NCI-H460 (cell line): ENCODE measurements around the gene EDEM2. TPM values are rescaled to one million over a fixed set of nuclear protein-coding genes. Genes with fewer than 3 reads are reported as not detected.
"Not testable (repeated sequence)": the region's sequence is repeated elsewhere in the genome, so short reads cannot be mapped to it uniquely, and the experiment has no call there.

Source experiments
- DNase-seq: peaks from one replicate; pipeline ENCODE4 v3.0.0-alpha.2; 2016; ENCODE audit warnings: low read depth; ENCODE audit errors: extremely low read depth
- polyA plus RNA-seq: library from polyadenylated mRNA; depleted of rRNA; stranded (reverse); fragments of >200 nt; gene quantifications from 2 replicates; pipeline ENCODE4 v1.2.3, GENCODE V29; 2014; cell fraction: nucleus; rRNA removed
- total RNA-seq: library from RNA; depleted of rRNA; stranded (reverse); fragments of >200 nt; shearing (Covaris generic); gene quantifications from 2 replicates; pipeline ENCODE4 v1.2.3, GENCODE V29; 2014; rRNA removed

EDEM2 gene, protein sequence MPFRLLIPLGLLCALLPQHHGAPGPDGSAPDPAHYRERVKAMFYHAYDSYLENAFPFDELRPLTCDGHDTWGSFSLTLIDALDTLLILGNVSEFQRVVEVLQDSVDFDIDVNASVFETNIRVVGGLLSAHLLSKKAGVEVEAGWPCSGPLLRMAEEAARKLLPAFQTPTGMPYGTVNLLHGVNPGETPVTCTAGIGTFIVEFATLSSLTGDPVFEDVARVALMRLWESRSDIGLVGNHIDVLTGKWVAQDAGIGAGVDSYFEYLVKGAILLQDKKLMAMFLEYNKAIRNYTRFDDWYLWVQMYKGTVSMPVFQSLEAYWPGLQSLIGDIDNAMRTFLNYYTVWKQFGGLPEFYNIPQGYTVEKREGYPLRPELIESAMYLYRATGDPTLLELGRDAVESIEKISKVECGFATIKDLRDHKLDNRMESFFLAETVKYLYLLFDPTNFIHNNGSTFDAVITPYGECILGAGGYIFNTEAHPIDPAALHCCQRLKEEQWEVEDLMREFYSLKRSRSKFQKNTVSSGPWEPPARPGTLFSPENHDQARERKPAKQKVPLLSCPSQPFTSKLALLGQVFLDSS
- 73.5 and 75.4 TPM in 2 replicates for total RNA-seq
- polyA plus RNA-seq = 74.3 and 81.9 TPM in 2 replicates

DNA sequence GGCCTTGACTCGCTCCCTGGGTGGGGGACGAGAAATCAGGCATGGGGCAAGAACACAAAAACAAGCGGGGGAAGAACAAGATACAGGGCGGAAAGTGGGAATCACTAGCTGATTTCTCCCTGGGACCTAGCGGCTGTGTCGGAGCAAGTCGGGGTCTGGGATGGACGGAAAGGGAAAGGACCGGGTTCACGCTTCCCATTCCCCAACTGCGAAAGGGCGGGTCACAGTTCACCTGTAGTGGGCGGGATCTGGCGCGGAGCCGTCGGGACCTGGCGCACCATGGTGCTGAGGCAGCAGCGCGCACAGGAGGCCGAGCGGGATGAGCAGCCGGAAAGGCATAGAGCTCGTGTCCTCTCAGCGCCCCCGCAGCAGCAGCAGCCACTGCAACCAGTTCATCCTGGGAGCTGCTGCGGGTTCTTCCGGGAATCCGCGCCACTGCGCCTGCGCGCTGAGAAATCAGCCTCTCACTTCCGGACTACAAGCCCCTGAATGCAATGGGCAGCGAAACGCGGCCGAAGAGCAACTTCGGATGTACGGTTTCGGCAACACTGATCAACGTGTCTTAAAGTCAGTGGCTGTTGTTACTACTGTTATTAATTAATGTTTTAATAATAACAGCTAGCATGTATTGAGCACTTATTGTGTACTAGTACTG lies at the start of gene EDEM2:
Gene EDEM2, minus strand, starts transcription at position 417 of the 655 bp plus-strand sequence. Its CDS starts 78 bp downstream, at position 339.
- DNase-seq = peak; percentile 95

- DNase-seq = no peak
These were observed 49.2 kb upstream of the EDEM2 start for GRCh38 chr20:35196313-35196712.

- not testable (repeated sequence) for DNase-seq
These were observed 46.1 kb upstream of the EDEM2 start for GRCh38 chr20:35193031-35193791.

- no peak for DNase-seq
These were observed 45.2 kb upstream of the EDEM2 start for GRCh38 chr20:35192118-35192872.

DNA sequence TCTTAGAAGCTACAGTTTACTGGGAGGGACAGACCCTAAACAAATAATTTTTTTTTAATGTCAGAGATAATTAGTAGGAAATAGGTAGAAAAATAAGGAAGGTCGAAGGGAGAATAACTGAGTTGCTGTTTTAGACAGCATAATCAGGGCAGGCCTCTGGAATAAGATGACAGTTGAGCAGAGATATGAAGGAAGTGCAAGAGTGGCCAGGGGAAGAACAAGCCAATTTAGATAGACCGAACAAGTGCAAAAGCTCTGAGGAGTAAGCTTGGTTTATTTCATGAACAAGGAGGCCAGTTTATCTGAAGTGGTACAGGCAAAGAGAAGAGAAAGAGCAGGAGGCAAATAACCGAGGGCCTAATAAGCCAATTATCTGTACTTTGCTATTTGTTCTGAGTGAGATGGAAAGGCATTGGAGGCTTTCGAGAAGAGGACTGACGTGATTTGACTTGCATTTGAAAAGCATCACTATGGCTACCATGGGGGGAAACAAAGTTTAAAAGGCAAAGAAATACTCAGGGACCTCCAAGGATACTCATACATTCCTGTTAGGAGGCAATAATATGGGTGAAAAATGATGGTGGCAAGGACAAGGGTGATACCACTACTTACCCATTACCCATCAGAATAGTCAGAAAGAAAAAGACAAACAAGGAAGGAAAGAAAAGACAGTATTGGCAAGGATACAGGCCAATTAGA lies 44.4 kb upstream of the EDEM2 start:
- no peak for DNase-seq

DNA sequence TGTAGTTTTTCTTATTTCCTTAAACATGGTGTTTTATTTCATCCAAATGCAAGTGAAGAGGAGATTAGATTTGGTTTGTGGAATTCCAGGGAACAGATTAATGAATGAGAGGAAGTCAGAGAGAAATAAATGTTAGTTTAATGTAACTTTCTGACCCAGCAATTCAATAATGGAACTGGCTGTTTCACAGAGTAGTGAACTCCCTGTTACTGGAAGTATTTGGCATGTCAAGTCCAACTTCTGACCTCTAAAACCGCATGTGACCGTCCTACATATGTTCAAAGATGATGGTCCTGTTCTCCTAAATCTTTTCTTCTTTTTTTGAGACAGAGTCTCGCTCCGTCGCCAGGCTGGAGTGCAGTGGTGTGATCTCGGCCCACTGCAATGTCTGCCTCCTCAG lies 43.4 kb upstream of the EDEM2 start:
- no peak for DNase-seq

- DNase-seq = not testable (repeated sequence)
These were observed 42.1 kb upstream of the EDEM2 start for GRCh38 chr20:35189223-35189622.

DNA sequence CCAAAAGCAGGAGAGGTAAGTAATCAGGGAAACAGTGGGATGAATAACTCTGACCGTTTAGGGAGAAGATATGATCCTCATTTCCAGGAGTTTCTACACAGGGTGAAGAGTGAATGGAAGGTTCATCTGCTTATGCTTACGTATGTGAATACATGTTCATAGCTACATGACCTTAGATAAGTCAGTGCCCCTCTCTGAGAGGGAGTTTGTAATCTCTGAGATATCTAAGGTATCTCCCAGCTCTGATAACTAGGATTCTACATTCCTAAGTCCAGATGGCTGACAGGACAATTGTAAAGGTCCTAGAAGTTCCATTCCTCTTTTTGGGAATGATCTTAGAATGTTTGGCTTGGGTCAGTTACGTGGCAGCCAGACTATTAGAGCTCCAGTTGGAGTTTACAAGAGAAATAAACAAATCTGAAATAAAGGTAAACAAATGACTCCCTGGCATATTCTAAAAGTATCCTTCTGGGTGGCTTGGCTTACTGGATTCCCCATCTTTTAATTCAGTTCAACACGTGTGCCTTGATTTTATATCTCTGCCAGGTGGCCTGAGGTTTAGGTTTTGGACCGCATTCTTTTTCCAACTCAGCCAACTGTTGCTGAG lies 40.6 kb upstream of the EDEM2 start:
- no peak for DNase-seq

DNA sequence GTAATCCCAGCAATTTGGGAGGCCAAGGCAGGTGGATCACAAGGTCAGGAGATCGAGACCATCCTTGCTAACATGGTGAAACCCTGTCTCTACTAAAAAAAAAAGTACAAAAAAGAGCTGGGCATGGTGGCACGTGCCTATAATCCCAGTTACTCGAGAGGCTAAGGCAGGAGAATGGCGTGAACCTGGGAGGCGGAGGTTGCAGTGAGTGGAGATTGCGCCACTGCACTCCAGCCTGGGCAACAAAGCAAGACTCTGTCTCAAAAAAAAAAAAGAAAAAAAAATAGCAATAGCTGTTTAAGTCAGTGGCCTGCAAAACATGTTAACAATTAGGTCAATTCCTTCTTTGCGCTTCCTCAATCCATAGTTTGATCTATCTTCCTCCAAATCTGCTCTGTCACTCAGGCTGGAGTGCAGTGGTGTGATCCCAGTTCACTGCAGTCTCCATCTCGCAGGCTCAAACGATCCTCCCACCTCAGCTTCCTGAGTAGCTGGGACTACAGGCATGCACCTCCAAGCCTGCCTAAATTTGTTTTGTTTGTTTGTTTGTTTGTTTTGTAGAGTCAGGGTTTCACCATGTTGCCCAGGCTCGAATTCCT lies 39.7 kb upstream of the EDEM2 start:
- not testable (repeated sequence) for DNase-seq

- no peak for DNase-seq
These were observed 34.6 kb upstream of the EDEM2 start for GRCh38 chr20:35181731-35182130.

DNA sequence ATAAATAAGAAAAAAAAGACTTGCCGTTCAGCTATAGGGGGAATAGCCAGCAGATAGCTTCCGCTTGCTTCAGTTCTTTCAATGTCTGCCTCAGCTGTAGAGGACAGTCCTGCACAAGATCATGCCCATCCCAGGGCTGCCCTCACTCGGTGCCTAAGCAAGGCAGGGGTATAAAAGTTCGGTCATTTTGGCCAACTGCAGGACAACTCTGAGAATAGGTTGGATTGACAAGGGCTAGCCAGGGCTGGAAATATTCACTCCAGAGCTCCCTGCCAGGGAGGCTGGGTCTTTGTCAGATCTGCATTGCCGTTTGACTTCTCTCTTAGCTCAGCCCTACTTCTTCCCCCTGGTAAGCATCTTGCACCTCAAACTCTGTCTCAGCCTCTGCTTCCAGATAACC lies 33.1 kb upstream of the EDEM2 start:
- no peak for DNase-seq

DNA sequence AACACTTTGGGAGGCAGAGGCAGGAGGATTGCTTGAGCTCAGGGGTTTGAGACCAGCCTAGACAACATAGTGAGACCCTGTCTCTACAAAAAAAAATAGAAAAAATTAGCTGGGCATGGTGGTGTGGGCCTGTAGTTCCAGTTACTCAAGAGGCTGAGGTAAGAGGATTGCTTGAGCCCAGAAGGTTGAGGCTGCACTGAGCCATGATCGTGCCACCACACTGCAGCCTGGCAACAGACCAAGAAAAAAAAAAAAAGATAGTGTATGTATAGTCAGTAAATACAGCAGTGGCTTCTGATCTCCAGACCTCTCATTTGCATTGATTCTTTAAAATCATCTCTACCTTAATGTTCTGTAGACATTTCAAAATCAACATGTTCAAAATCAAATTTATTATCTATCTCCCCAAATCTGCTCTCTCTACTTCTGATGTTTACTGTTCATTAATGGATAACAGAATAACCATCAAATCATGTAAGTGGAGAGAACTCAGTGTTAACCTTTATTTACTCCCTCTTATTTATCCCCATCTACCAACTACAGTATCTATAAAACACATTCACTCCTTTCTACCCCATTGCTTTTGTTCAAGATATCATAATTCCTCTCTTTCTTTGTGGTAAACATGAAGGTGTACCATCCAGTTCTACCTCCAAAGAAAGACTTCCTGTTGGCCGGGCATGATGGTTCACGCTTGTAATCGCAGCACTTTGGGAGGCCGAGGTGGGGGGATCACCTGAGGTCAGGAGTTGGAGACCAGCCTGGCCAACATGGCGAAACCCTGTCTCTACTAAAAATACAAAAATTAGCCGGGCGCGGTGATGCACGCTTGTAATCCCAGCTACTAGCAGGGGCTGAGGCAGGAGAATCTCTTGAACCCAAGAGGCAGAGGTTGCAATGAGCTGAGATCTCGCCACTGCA lies 32.4 kb upstream of the EDEM2 start:
- no peak for DNase-seq

- DNase-seq = no peak
These were observed 29.0 kb upstream of the EDEM2 start for GRCh38 chr20:35176132-35176531.

DNA sequence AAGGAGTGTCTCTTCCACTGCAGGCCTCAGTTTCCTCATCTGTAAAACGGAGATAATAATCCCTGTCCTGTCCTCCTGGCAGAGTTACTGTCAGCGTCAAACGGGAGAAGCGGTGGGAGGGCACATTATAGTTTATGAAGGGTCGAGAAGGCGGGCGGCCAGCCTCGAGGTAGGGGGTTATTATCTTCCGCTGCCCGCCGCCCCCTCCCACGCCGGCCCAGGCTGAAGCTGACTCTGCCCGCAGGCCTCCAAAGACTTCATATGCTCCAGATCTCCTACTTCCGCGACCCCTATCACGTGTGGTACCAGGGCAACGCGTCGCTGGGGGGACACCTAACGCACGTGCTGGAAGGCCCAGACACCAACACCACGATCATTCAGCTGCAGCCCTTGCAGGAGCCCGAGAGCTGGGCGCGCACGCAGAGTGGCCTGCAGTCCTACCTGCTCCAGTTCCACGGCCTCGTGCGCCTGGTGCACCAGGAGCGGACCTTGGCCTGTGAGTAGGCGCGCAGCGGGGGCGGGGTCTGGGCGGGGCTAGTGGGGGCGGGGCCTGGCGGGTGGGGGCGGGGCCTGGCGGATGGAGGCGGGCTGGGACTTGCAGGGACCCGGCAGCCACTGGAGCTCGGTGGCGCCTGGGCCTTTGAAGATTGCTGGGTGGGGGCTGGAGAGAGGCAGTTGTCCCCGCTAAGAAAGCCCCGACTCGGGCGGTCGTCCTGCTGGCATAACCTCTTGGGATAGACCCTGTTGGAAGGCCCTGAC lies 27.5 kb upstream of the EDEM2 start:
- DNase-seq = no peak

DNA sequence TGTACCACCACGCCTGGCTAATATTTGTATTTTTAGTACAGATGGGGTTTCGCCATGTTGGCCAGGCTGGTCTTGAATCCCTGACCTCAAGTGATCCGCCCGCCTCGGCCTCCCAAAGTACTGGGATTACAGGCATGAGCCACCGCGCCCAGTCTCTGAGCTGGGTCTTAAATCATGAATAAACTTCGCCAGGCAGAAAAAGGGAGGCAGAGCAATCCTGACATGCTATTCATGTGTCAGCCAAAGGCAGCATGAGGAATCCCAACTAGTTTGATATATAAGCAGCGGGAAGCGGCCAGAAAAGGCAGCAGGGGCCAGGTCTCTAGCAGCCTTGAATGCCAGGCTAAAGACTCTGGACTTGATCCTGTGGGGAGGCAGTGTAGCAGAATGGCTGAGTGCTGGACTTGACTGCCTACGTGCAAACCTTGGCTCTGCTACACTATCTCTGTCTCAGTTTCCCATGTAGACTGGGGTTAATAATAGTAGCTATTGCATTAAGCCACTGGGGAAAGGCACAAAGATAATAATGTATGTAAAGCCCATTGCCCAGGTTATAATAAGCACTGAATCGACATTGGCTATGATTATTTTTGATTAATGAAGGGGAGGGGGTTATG lies 26.5 kb upstream of the EDEM2 start:
- no peak for DNase-seq

GRCh38 chr20:35172434-35172806 lies 25.3 kb upstream of the EDEM2 start:
- DNase-seq = no peak
